Measurements from ENCODE around the gene AS3MT. TPM values are rescaled to one million over a fixed set of nuclear protein-coding genes. Genes with fewer than 3 reads are reported as not detected.
"Not testable (repeated sequence)": the region's sequence is repeated elsewhere in the genome, so short reads cannot be mapped to it uniquely, and the experiment has no call there.

Gene AS3MT
- total and polyA plus RNA-seq, 5 donors from 2014 or later: 0.37 TPM; not detected in 4

- Mint-ChIP-seq H3K4me3 (no peak overlapping the region), H3K4me1 (peaks cover 18 to 32% (median 28%) of the 10 kb centered on the region in 4 donors), H3K27me3 (no peaks in the 10 kb centered on the region), H3K9me3 (no peaks in the 10 kb centered on the region), H3K36me3 (peaks cover 24% of the 10 kb centered on the region), H3K27ac (no peak overlapping the region)
- Histone ChIP-seq H3K4me1 (ENCODE audit: control insufficient read depth, insufficient read depth, low read length, poor library complexity, severe bottlenecking) (peaks cover 14% of the 10 kb centered on the region), H3K9me3 (ENCODE audit: control insufficient read depth in 2 of 2, low read length in 2 of 2) (no peaks in the 10 kb centered on the region), H3K27ac (ENCODE audit: insufficient read depth, low read length, poor library complexity, severe bottlenecking) (no peak overlapping the region), H3K27me3 (ENCODE audit: control insufficient read depth, insufficient read depth, low read length) (no peaks in the 10 kb centered on the region), H3K36me3 (ENCODE audit: control insufficient read depth, insufficient read depth, low read length) (no peaks in the 10 kb centered on the region), H3K4me3 (ENCODE audit: low read depth, low read length) (no peak overlapping the region)
- DNase-seq (no peak), ATAC-seq (ENCODE audit: low read depth in 2 of 2) (no peak)
Measured at GRCh38 chr10:102927311-102928010, 58.2 kb downstream of the AS3MT start.

- Mint-ChIP-seq H3K36me3 (peaks cover 25% of the 10 kb centered on the region), H3K4me1 (peaks cover 13 to 30% (median 21%) of the 10 kb centered on the region in 4 donors)
- not testable (repeated sequence) for H3K4me3 Mint-ChIP-seq
Measured at GRCh38 chr10:102928442-102928841, 59.2 kb downstream of the AS3MT start.

GRCh38 chr10:102930720-102931119 lies 61.5 kb downstream of the AS3MT start:
- H3K36me3 ChIP-seq (ENCODE audit: control insufficient read depth, insufficient read depth, low read length): no peaks in the 10 kb centered on the region
- peaks cover 8 to 12% (median 8%) of the 10 kb centered on the region in 4 donors for H3K4me1 Mint-ChIP-seq
- no peak overlapping the region for H3K27ac Mint-ChIP-seq
- no peaks in the 10 kb centered on the region for H3K9me3 ChIP-seq (ENCODE audit: control insufficient read depth in 2 of 2, low read length in 2 of 2)
- no peak overlapping the region for H3K4me3 Mint-ChIP-seq
- H3K27ac ChIP-seq (ENCODE audit: insufficient read depth, low read length, poor library complexity, severe bottlenecking): no peak overlapping the region
- H3K27me3 ChIP-seq (ENCODE audit: control insufficient read depth, insufficient read depth, low read length): no peaks in the 10 kb centered on the region
- H3K36me3 Mint-ChIP-seq: peaks cover 27% of the 10 kb centered on the region
- no peaks in the 10 kb centered on the region for H3K27me3 Mint-ChIP-seq
- peaks cover under 1% of the 10 kb centered on the region for H3K4me1 ChIP-seq (ENCODE audit: control insufficient read depth, insufficient read depth, low read length, poor library complexity, severe bottlenecking)
- no peak for ATAC-seq (ENCODE audit: low read depth in 2 of 2)
- H3K9me3 Mint-ChIP-seq: no peaks in the 10 kb centered on the region
- H3K4me3 ChIP-seq (ENCODE audit: low read depth, low read length): no peak overlapping the region
- DNase-seq: no peak

More at GRCh38 chr10:102928442-102928841, 59.2 kb downstream of the AS3MT start:
- not testable (repeated sequence) for H3K9me3 ChIP-seq (ENCODE audit: control insufficient read depth in 2 of 2, low read length in 2 of 2); H3K27ac Mint-ChIP-seq; H3K27me3 ChIP-seq (ENCODE audit: control insufficient read depth, insufficient read depth, low read length); ATAC-seq (ENCODE audit: low read depth in 2 of 2); DNase-seq; H3K9me3 Mint-ChIP-seq; H3K4me3 ChIP-seq (ENCODE audit: low read depth, low read length); H3K27ac ChIP-seq (ENCODE audit: insufficient read depth, low read length, poor library complexity, severe bottlenecking); H3K27me3 Mint-ChIP-seq; H3K36me3 ChIP-seq (ENCODE audit: control insufficient read depth, insufficient read depth, low read length); H3K4me1 ChIP-seq (ENCODE audit: control insufficient read depth, insufficient read depth, low read length, poor library complexity, severe bottlenecking)

GRCh38 chr10:102931643-102932042 lies 62.4 kb downstream of the AS3MT start:
- Mint-ChIP-seq H3K4me3 (no peak overlapping the region), H3K27me3 (no peaks in the 10 kb centered on the region), H3K9me3 (no peaks in the 10 kb centered on the region), H3K4me1 (peaks cover 8 to 19% (median 16%) of the 10 kb centered on the region in 4 donors), H3K36me3 (peaks cover 30% of the 10 kb centered on the region), H3K27ac (no peak overlapping the region)
- H3K4me1 ChIP-seq (ENCODE audit: control insufficient read depth, insufficient read depth, low read length, poor library complexity, severe bottlenecking): peaks cover 4% of the 10 kb centered on the region
- ATAC-seq (ENCODE audit: low read depth in 2 of 2) (no peak), DNase-seq (no peak)
- no peaks in the 10 kb centered on the region for H3K36me3 ChIP-seq (ENCODE audit: control insufficient read depth, insufficient read depth, low read length)
- H3K4me3 ChIP-seq (ENCODE audit: low read depth, low read length): no peak overlapping the region
- no peaks in the 10 kb centered on the region for H3K27me3 ChIP-seq (ENCODE audit: control insufficient read depth, insufficient read depth, low read length)
- no peak overlapping the region for H3K27ac ChIP-seq (ENCODE audit: insufficient read depth, low read length, poor library complexity, severe bottlenecking)
- no peaks in the 10 kb centered on the region for H3K9me3 ChIP-seq (ENCODE audit: control insufficient read depth in 2 of 2, low read length in 2 of 2)

- no peak overlapping the region for H3K4me3 Mint-ChIP-seq
- Histone ChIP-seq H3K27me3 (ENCODE audit: control insufficient read depth, insufficient read depth, low read length) (no peaks in the 10 kb centered on the region), H3K9me3 (ENCODE audit: control insufficient read depth in 2 of 2, low read length in 2 of 2) (no peaks in the 10 kb centered on the region), H3K36me3 (ENCODE audit: control insufficient read depth, insufficient read depth, low read length) (no peaks in the 10 kb centered on the region), H3K4me3 (ENCODE audit: low read depth, low read length) (no peak overlapping the region), H3K27ac (ENCODE audit: insufficient read depth, low read length, poor library complexity, severe bottlenecking) (no peak overlapping the region), H3K4me1 (ENCODE audit: control insufficient read depth, insufficient read depth, low read length, poor library complexity, severe bottlenecking) (peaks cover 4% of the 10 kb centered on the region)
- peaks cover 16% of the 10 kb centered on the region for H3K36me3 Mint-ChIP-seq
- DNase-seq: no peak
- H3K4me1 Mint-ChIP-seq: peaks cover 0 to 25% (median 18%) of the 10 kb centered on the region in 4 donors
- ATAC-seq (ENCODE audit: low read depth in 2 of 2): no peak
- no peaks in the 10 kb centered on the region for H3K27me3 Mint-ChIP-seq
- no peak overlapping the region for H3K27ac Mint-ChIP-seq
- no peaks in the 10 kb centered on the region for H3K9me3 Mint-ChIP-seq
Measured at GRCh38 chr10:102935505-102935904, 66.2 kb downstream of the AS3MT start.

GRCh38 chr10:102935939-102936605 lies 66.8 kb downstream of the AS3MT start:
- H3K36me3 ChIP-seq (ENCODE audit: control insufficient read depth, insufficient read depth, low read length): no peaks in the 10 kb centered on the region
- H3K27ac Mint-ChIP-seq: peak overlapping the region in 1 of 3 donors; percentile 9
- no peaks in the 10 kb centered on the region for H3K27me3 ChIP-seq (ENCODE audit: control insufficient read depth, insufficient read depth, low read length)
- no peaks in the 10 kb centered on the region for H3K9me3 Mint-ChIP-seq
- ATAC-seq (ENCODE audit: low read depth in 2 of 2): no peak
- no peak for DNase-seq
- H3K4me1 ChIP-seq (ENCODE audit: control insufficient read depth, insufficient read depth, low read length, poor library complexity, severe bottlenecking): peaks cover 4% of the 10 kb centered on the region
- H3K4me3 ChIP-seq (ENCODE audit: low read depth, low read length): no peak overlapping the region
- H3K4me1 Mint-ChIP-seq: peaks cover 0 to 25% (median 18%) of the 10 kb centered on the region in 4 donors
- H3K36me3 Mint-ChIP-seq: peaks cover 10% of the 10 kb centered on the region
- no peaks in the 10 kb centered on the region for H3K27me3 Mint-ChIP-seq
- no peak overlapping the region for H3K27ac ChIP-seq (ENCODE audit: insufficient read depth, low read length, poor library complexity, severe bottlenecking)
- H3K4me3 Mint-ChIP-seq: peak overlapping the region in 1 of 4 donors; percentile 3
- no peaks in the 10 kb centered on the region for H3K9me3 ChIP-seq (ENCODE audit: control insufficient read depth in 2 of 2, low read length in 2 of 2)

- no peak overlapping the region for H3K27ac ChIP-seq (ENCODE audit: insufficient read depth, low read length, poor library complexity, severe bottlenecking)
- no peaks in the 10 kb centered on the region for H3K9me3 Mint-ChIP-seq
- no peaks in the 10 kb centered on the region for H3K4me1 ChIP-seq (ENCODE audit: control insufficient read depth, insufficient read depth, low read length, poor library complexity, severe bottlenecking)
- H3K27ac Mint-ChIP-seq: peak overlapping the region in 1 of 3 donors; percentile 7
- peaks cover 5% of the 10 kb centered on the region for H3K36me3 Mint-ChIP-seq
- H3K4me1 Mint-ChIP-seq: peaks cover 5 to 19% (median 9%) of the 10 kb centered on the region in 4 donors
- no peak overlapping the region for H3K4me3 ChIP-seq (ENCODE audit: low read depth, low read length)
- no peaks in the 10 kb centered on the region for H3K9me3 ChIP-seq (ENCODE audit: control insufficient read depth in 2 of 2, low read length in 2 of 2)
- H3K36me3 ChIP-seq (ENCODE audit: control insufficient read depth, insufficient read depth, low read length): no peaks in the 10 kb centered on the region
- H3K27me3 Mint-ChIP-seq: no peaks in the 10 kb centered on the region
- H3K27me3 ChIP-seq (ENCODE audit: control insufficient read depth, insufficient read depth, low read length): no peaks in the 10 kb centered on the region
- no peak for ATAC-seq (ENCODE audit: low read depth in 2 of 2)
- no peak overlapping the region for H3K4me3 Mint-ChIP-seq
- no peak for DNase-seq
Measured at GRCh38 chr10:102941401-102941800, 72.1 kb downstream of the AS3MT start.
